Nephron progenitor cell (in vitro differentiated cells): ENCODE results near the gene PPP1R14B.

Experiments
- DNase-seq: peaks from one replicate; pipeline ENCODE4 v3.0.0; 2021
- H3K27ac Mint-ChIP-seq: 2 replicates; pipeline ENCODE4 v1.8.0; 2021; ENCODE audit warnings: mild to moderate bottlenecking, moderate library complexity, mixed read lengths
- H3K27me3 Mint-ChIP-seq: 2 replicates; pipeline ENCODE4 v1.8.0; 2021; ENCODE audit warnings: mild to moderate bottlenecking, low read depth, mixed read lengths; ENCODE audit not compliant: poor library complexity
- H3K36me3 Mint-ChIP-seq: 2 replicates; pipeline ENCODE4 v1.8.0; 2021; ENCODE audit warnings: low read depth, mixed read lengths
- H3K4me1 Mint-ChIP-seq: 2 replicates; pipeline ENCODE4 v1.8.0; 2021; ENCODE audit warnings: mixed read lengths
- H3K4me3 Mint-ChIP-seq: 2 replicates; pipeline ENCODE4 v1.8.0; 2021; ENCODE audit warnings: mild to moderate bottlenecking, moderate library complexity, mixed read lengths
- H3K9me3 Mint-ChIP-seq: 2 replicates; pipeline ENCODE4 v1.8.0; 2021; ENCODE audit warnings: mild to moderate bottlenecking, moderate library complexity, mixed read lengths
- TF ChIP-seq, protein P1 (sequence below): fragments of 200-600 bp; sonication (generic); IDR thresholded peaks from 2 replicates; pipeline ENCODE4 v1.5.0; 2021; ENCODE audit warnings: antibody characterized with exemption

Gene PPP1R14B

DNA sequence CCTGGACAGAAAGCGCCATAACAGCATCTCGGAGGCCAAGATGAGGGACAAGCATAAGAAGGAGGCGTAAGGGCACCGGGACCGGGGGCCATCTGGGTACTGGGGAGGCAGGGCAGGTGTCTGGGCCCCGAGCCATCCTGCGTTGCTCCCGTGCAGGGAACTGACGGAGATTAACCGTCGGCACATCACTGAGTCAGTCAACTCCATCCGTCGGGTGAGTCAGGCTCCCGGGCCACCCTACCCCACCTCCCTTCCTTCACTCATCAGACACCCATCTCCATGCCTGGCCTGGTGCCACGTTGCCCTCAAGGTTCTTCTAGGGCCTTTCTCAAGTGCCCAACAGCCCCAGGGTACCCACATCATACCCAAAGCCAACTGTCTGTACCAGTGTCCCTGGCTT lies 19.6 kb upstream of the PPP1R14B start:
- Mint-ChIP-seq H3K27ac (no peak overlapping the region), H3K36me3 (peaks cover 5% of the 10 kb centered on the region)

DNA sequence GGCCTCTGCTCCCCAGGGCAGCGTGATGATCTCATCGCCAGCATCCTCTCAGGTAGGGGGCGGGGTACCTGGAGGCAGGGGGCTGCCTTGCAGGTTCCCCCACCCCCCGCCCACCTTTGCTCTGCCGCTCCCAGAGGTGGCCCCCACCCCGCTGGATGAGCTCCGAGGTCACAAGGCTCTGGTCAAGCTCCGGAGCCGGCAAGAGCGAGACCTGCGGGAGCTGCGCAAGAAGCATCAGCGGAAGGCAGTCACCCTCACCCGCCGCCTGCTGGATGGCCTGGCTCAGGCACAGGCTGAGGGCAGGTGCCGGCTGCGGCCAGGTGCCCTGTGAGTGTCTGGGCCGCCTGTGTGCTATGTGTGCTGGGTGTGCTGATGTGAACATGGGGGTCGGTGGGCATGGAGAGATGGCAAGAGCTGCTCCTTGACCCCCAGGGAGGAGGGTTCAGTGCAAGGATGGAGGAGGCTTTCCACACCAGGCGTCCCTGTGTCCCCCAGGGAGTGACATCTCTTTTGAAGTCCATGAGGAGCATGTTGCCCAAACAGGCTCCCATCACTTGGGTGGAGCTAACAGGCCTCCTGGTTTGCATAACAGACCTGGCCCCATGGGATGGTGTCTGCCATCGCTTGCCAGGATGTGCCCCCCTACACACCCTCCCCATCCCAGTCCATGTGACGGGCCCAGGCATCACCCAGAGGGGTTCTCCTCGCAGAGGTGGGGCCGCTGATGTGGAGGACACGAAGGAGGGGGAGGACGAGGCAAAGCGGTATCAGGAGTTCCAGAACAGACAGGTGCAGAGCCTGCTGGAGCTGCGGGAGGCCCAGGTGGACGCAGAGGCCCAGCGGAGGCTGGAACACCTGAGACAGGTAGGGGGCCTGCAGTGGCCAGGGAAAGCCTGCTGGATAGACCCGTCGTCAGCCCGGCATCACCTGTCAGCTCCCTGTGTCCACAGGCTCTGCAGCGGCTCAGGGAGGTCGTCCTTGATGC lies 18.7 kb upstream of the PPP1R14B start:
- peaks cover 5% of the 10 kb centered on the region for H3K36me3 Mint-ChIP-seq
- H3K4me1 Mint-ChIP-seq = peaks cover 42% of the 10 kb centered on the region
- no peak overlapping the region for H3K27ac Mint-ChIP-seq
- no peaks in the 10 kb centered on the region for H3K9me3 Mint-ChIP-seq
- DNase-seq = no peak
- TF ChIP-seq, protein P1, sequence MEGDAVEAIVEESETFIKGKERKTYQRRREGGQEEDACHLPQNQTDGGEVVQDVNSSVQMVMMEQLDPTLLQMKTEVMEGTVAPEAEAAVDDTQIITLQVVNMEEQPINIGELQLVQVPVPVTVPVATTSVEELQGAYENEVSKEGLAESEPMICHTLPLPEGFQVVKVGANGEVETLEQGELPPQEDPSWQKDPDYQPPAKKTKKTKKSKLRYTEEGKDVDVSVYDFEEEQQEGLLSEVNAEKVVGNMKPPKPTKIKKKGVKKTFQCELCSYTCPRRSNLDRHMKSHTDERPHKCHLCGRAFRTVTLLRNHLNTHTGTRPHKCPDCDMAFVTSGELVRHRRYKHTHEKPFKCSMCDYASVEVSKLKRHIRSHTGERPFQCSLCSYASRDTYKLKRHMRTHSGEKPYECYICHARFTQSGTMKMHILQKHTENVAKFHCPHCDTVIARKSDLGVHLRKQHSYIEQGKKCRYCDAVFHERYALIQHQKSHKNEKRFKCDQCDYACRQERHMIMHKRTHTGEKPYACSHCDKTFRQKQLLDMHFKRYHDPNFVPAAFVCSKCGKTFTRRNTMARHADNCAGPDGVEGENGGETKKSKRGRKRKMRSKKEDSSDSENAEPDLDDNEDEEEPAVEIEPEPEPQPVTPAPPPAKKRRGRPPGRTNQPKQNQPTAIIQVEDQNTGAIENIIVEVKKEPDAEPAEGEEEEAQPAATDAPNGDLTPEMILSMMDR = no peak
- no peak overlapping the region for H3K4me3 Mint-ChIP-seq
- H3K27me3 Mint-ChIP-seq = no peaks in the 10 kb centered on the region

More for the DNA sequence above, 19.6 kb upstream of the PPP1R14B start:
- Mint-ChIP-seq H3K27me3 (no peaks in the 10 kb centered on the region), H3K9me3 (no peaks in the 10 kb centered on the region), H3K4me1 (peaks cover 42% of the 10 kb centered on the region), H3K4me3 (no peak overlapping the region)
- no peak for DNase-seq
- TF ChIP-seq, protein P1 = no peak

DNA sequence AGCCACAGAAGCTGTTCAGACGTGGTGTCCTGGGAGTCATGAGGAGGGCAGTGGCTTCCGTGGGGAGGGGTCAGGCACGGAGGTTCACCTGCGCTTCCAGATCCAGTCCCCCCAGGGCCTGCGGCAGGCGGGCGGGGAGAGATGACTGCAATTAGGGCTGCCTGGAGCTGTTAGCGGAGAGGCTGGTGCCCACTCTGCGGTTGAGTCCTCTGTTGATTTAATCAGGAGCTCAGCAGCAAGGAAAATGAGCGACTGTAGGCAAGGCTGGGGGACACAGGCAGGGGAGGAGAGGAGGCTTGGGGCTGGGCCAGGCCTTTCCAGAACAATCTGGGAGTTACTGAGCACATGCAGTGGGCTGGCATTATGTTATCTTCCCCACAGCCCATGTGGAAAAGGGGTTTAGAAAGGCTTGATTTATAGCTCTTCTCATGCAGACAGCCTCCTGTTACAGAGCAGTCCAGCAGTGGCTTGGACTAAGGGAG lies 17.7 kb upstream of the PPP1R14B start:
- no peak for DNase-seq
- Mint-ChIP-seq H3K9me3 (no peaks in the 10 kb centered on the region), H3K4me1 (peaks cover 42% of the 10 kb centered on the region), H3K27ac (peak overlapping the region; percentile 88), H3K36me3 (peaks cover 14% of the 10 kb centered on the region), H3K4me3 (no peak overlapping the region), H3K27me3 (peaks cover 2% of the 10 kb centered on the region)
- TF ChIP-seq, protein P1 = no peak

DNA sequence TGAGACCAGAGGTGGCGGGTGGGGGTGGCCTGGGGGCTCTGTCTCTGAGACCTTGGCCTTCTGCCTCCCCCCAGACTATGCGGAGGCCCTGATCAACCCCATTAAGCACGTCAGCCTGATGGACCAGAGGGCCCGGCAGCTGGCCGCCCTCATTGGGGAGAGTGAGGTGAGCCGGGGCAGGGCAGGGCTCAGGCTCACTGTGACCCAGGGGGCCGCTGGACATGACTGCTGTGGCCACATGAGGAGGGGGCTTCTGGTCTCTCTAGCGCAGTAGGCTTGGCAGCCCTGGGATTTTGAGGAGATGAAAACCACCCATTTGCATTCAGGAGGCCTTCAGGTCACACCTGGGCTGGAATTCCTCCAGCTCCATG lies 17.2 kb upstream of the PPP1R14B start:
- H3K27ac Mint-ChIP-seq = peak overlapping the region; percentile 88
- peaks cover 16% of the 10 kb centered on the region for H3K36me3 Mint-ChIP-seq
- no peaks in the 10 kb centered on the region for H3K9me3 Mint-ChIP-seq
- H3K27me3 Mint-ChIP-seq = peaks cover 2% of the 10 kb centered on the region
- H3K4me1 Mint-ChIP-seq = peaks cover 42% of the 10 kb centered on the region
- TF ChIP-seq, protein P1 = no peak
- DNase-seq = no peak
- H3K4me3 Mint-ChIP-seq = no peak overlapping the region

DNA sequence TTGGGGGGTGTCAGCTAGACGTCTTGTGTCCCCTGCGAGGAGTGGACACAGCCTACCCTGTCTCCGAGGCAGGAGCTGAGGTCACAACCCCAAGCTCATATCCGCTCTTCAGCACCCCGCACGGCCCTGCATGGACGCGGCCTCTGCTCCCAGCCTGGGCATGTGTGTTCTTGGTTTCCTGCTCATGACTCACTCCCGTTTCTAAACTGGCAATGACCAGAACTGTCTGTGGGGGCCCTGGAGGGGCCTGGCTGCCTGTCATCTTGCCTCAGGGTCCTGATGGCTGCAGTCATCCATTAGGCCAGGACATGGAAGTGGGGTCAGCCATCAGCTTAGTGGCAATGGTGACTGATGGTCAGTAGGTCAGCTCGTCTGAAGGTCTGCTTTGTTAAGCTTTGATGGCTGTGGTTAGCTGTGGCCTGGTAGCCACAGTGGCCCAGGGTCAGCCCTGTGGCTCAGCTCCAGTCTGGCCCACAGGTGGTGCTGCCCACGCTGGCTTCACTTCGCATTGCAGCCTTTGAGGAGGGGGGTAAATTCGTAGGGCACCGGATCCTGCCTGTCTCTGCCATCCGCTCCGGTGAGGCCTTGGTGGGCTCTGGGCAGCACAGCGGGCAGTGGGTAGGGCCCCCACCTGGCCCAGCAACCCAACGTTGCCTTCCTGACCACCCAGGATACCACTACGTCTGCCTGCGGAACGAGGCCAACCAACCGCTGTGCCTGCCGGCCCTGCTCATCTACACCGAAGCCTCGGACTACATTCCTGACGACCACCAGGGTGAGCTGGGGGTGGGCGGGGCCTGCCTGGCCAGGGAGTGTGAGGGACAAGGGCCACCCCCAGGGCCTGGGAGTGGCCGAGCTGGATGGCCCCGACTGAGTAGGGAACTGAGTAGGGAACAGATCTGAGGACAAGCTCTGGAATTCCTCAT lies 16.5 kb upstream of the PPP1R14B start:
- Mint-ChIP-seq H3K27ac (peak overlapping the region; percentile 59), H3K4me3 (no peak overlapping the region), H3K4me1 (peaks cover 35% of the 10 kb centered on the region), H3K27me3 (peaks cover 2% of the 10 kb centered on the region), H3K36me3 (peaks cover 16% of the 10 kb centered on the region), H3K9me3 (no peaks in the 10 kb centered on the region)
- TF ChIP-seq, protein P1 = no peak
- peak; percentile 60 for DNase-seq
